ENCODE data around the gene PPP2R5E. TPM values are rescaled to one million over a fixed set of nuclear protein-coding genes. Genes with fewer than 3 reads are reported as not detected.

Gene PPP2R5E
- total and polyA plus RNA-seq, 2 of the 8 experiments (the other 6 are each of a cell fraction or from before 2014, with no cell fraction given), result 6.8 to 64.6 TPM

GRCh38 chr14:63478010-63478409, 65.2 kb downstream of the PPP2R5E start:
- Histone ChIP-seq H3K27ac (ENCODE audit: low read depth, low read length) (no peak overlapping the region), H3K4me3 (ENCODE audit: extremely low read depth in 1 of 4, insufficient read depth in 2 of 4, low read depth in 3 of 4, low read length in 4 of 4) (no peak overlapping the region), H4K5ac (ENCODE audit: insufficient read length, low read depth, low read length) (no peak overlapping the region), H3K4ac (replicated peaks; ENCODE audit: insufficient read length, low read depth, low read length) (no peak overlapping the region), H2AFZ (ENCODE audit: low read length) (no peak overlapping the region), H3K79me1 (ENCODE audit: low read depth, low read length) (peaks cover 9% of the 10 kb centered on the region; the same call in 1 of the 2 replicates), H3K9me3 (ENCODE audit: insufficient read depth in 2 of 2, low read depth in 1 of 2, low read length in 1 of 2) (no peaks in the 10 kb centered on the region), H3K23me2 (ENCODE audit: low read depth, low read length) (no peaks in the 10 kb centered on the region), H3K56ac (replicated peaks; ENCODE audit: insufficient read length, low read depth, low read length) (no peak overlapping the region), H3K9ac (replicated peaks in 1 of 4; ENCODE audit: extremely low read depth in 1 of 4, low read depth in 3 of 4, low read length in 3 of 4) (no peak overlapping the region), H3K36me3 (ENCODE audit: control insufficient read depth in 2 of 4, insufficient read depth in 4 of 4, low read length in 3 of 4) (no peaks in the 10 kb centered on the region), H3K18ac (ENCODE audit: extremely low read depth, low read length) (no peak overlapping the region), H3K14ac (ENCODE audit: insufficient read length) (no peak overlapping the region), H2BK5ac (ENCODE audit: low read depth, low read length) (no peak overlapping the region), H3K79me2 (ENCODE audit: control insufficient read depth in 1 of 2, insufficient read depth in 2 of 2, low read length in 2 of 2) (peaks cover 0 to 89% of the 10 kb centered on the region in 2 experiments; a peak in 3 of 4 replicates), H3K4me1 (replicated peaks in 1 of 4; ENCODE audit: control insufficient read depth in 3 of 4, insufficient read depth in 4 of 4, low read length in 3 of 4) (no peaks in the 10 kb centered on the region; a peak in 1 of 7 replicates), H2BK12ac (ENCODE audit: low read depth, low read length) (no peak overlapping the region), H4K91ac (replicated peaks; ENCODE audit: insufficient read length, low read length) (no peak overlapping the region), H3K23ac (ENCODE audit: insufficient read length) (no peak overlapping the region), H2AK5ac (ENCODE audit: low read depth, low read length) (no peak overlapping the region), H2BK120ac (replicated peaks; ENCODE audit: low read depth, low read length) (no peak overlapping the region), H2BK15ac (ENCODE audit: low read length) (no peak overlapping the region), H3K4me2 (ENCODE audit: insufficient read depth in 1 of 2, low read depth in 2 of 2, low read length in 2 of 2) (no peak overlapping the region), H4K8ac (ENCODE audit: extremely low read depth, insufficient read depth, low read length) (no peak overlapping the region), H4K20me1 (replicated peaks in 1 of 2; ENCODE audit: control insufficient read depth in 1 of 2, insufficient read depth in 2 of 2, low read length in 2 of 2) (peaks cover 0 to 1% of the 10 kb centered on the region in 2 experiments), H3K27me3 (replicated peaks in 1 of 4; ENCODE audit: control insufficient read depth in 3 of 4, extremely low read depth in 1 of 4, insufficient read depth in 3 of 4, low read length in 3 of 4) (no peaks in the 10 kb centered on the region), H2BK20ac (ENCODE audit: low read length) (no peak overlapping the region)
- no peak for TF ChIP-seq BCL11A (IDR thresholded peaks at IDR 0.05; ENCODE audit: low read depth in 2 of 2, low read length in 2 of 2)
- no peak for TF ChIP-seq KDM5A (IDR thresholded peaks at IDR 0.05; ENCODE audit: low read length)
- TF ChIP-seq EGR1 (IDR thresholded peaks at IDR 0.05; ENCODE audit: borderline replicate concordance, low read depth, low read length), result no peak
- no peak for TF ChIP-seq RFX5 (IDR thresholded peaks at IDR 0.05; ENCODE audit: borderline replicate concordance, low read depth, low read length)
- DNase-seq (ENCODE audit: low read depth in 1 of 2, low spot score in 2 of 2) (no peak), FAIRE-seq (no peak)
- ChIA-PET POLR2A (ENCODE audit: partially characterized antibody) (no interaction called here), CTCF (ENCODE audit: partially characterized antibody) (no interaction called here)
- 92% methylated on average over 2 of the region's 2 CpGs; no CpG with 5 or more reads in 1 of the 2 experiments for WGBS, 2 experiments (ENCODE audit: extremely low coverage in 1 of 2, insufficient coverage in 1 of 2, insufficient read length in 1 of 2, insufficient replicate concordance in 2 of 2, low coverage in 1 of 2, low lambda C conversion rate in 2 of 2, missing lambda C conversion rate in 1 of 2)

Measured in H1 (cell line).